Stimulated activated CD8-positive, alpha-beta memory T cell treated with anti-CD3 and anti-CD28 coated beads, Interleukin-4, amount 100 ng/mL, for 24 hours (primary cell): ENCODE data around the gene MGMT.
A peak's percentile ranks its signal among the peaks of the same experiment; 100 is the strongest.
"Not testable (repeated sequence)": the region's sequence is repeated elsewhere in the genome, so short reads cannot be mapped to it uniquely, and the experiment has no call there.

Source experiments
- DNase-seq: peaks from one replicate; pipeline ENCODE4 v3.0.0-alpha.2; 2020; ENCODE audit warnings: low read depth

MGMT gene

GRCh38 chr10:129466703-129467358 lies at the start of gene MGMT:
Gene MGMT (plus strand): TSS chr10:129467241.
- peak; percentile 99 for DNase-seq

DNA sequence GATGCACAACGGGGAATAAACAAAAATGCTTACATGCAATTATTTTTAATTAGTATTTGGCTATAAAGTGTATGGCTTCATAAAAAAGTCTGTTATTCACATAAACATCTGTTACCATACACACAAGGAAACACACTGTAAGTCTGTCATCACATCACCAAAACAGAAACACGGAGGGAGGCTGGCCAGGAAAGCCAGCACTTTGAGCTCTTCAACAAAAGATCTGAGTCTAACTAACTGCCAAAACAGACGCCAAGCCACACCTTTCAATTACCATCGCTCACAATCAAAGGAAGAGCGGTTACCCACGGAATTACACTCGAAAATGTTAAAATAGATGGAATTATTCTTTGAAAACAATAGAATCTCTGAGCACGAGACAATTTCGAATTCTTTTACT lies 49.2 kb upstream of the MGMT start:
- no peak for DNase-seq

GRCh38 chr10:129418496-129419225 lies 48.4 kb upstream of the MGMT start:
- DNase-seq: no peak

DNA sequence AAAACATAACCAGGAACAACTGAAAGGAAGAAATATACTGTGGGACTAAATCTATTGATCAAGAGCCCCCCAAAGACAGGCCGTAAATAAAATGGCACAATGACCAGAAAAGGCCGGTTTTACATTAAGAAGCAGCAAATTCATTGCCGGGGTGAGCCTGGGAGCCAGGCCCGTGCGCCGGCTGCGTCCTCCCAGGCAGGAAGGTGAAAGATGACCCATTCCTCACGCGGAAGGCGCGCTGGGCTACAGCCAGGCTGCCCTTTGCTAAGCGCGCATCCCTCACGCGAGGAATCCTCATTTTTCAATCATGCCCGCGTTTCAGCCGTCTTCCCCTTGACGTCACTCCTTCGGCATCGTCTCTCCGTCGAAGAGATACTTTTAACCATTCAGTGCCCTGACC lies 47.6 kb upstream of the MGMT start:
- DNase-seq: no peak

- DNase-seq: no peak
Measured at GRCh38 chr10:129421399-129422010, 45.5 kb upstream of the MGMT start.

DNA sequence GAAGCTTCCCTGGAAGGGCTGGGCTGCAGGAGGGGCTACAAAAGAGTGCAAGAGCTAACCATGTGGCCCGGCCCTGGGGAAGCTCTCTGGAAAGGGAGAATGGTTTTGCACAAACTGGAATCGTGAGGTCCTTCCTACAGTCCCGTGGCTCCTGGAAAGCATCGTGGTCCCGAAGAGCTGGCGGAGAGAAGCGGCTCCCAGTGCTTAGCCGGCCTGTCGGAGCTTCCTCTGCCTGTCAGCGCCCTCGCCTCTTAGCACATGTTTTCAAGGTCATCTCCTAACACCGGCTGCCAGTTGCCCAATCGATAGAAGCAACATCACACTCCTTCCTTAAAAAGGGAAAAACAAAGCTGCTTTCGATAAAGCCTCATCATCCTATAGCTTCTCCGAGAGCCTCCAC lies 42.1 kb upstream of the MGMT start:
- no peak for DNase-seq

GRCh38 chr10:129426606-129427005 lies 40.4 kb upstream of the MGMT start:
- DNase-seq: no peak

GRCh38 chr10:129433266-129433665 lies 33.8 kb upstream of the MGMT start:
- no peak for DNase-seq

DNA sequence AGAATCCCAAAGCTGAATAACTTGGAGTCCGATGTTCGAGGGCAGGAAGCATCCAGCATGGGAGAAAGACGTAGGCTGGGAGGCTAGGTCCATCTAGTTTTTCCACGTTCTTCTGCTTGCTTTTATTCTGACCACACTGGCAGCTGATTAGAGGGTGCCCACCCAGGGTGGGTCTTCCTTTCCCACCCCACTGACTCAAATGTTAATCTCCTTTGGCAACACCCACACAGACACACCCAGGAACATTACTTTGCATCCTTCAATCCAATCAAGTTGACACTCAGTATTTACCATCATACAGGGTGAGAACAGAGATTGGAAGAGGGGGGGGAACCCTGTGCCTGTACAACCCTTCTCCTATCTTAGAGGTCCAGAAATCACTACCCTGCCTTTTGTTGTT lies 31.3 kb upstream of the MGMT start:
- DNase-seq: not testable (repeated sequence)

DNA sequence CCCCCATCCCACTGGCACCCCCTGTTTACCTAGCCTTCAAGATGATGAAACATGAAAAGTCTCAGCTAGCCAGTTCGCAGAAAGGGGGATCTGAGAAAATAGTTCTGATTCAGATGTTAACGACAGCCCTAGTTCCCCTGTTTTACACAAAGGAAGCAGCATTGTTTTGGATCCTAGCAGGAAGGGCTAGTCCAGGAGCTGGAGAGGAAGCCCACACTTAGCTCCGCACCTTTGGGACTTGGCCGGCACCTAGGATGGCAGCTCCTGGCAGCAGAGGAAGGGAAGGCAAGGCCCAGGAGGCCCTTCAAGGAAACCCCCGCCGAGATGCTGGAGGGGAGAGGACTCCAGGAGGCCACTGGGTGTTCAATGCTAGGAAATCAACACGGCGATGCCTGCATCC lies 29.0 kb upstream of the MGMT start:
- DNase-seq: no peak

DNA sequence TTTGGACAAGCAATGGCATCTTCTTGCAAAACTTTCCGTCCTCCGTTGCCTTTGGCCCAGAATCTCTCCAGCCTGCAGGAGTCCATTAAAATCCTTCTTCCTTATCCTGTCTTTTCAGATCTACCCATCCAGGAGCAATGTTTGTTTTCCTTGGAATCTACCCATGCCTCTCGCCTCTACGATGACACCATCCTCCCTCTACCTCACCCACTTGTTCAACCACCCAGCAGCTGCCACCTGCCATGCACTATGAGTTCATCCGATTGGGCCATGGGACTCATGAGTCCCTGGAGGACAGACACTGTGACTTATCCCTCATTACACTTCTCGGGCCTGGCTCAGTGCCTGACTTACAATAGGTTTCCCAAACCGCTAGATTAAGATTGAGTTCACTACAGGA lies 26.8 kb upstream of the MGMT start:
- no peak for DNase-seq

DNA sequence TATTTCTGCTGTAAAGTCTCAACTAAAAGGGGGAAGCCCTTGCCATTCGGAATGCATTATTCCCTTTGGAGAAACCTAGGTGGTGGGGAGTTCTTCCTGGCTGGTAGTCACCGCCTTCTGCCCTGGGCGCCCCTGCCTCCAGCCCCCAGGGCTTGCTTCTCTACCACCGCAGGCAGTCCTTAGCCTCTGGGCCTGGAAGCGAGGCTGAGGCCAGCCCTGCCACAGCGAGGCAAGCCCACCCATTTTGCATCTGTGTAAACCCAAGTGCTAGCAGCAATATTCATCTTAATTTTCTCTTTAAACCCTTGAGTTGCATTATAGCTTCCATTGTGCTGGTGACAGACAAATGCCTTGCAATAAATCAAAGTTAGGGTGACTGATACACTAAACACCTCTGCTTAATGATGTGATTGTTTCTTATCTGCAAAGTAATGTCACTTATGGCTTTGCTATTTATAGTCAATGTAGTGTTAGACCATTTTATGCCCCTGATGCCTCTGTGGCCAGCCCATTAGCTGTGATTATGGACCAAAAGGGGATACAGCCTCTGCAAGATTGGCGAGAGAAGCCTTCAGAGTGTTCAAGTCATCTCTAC lies 26.2 kb upstream of the MGMT start:
- no peak for DNase-seq

GRCh38 chr10:129441372-129442009 lies 25.6 kb upstream of the MGMT start:
- DNase-seq: no peak

DNA sequence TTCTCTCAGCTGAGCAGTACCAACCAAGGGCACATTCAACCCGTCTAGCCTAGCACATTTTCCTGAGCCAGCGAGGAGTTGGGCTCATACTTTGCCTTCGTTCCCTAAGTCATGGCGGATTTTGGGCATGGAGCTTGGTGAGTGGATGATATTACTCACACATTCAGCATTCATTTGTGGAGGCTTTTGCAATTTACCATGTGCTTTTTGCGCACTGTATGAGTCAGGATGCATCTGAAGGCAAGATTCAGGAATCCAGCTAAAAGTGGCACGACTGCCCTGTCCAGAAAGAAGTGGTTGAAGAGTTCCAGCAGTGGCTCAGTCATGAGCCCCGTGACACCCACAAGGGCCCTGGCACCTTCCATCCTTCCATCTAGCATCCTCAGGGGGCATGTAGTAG lies 24.2 kb upstream of the MGMT start:
- no peak for DNase-seq

- no peak for DNase-seq
Measured at GRCh38 chr10:129444359-129444758, 22.7 kb upstream of the MGMT start.

- DNase-seq: no peak
Measured at GRCh38 chr10:129445436-129446182, 21.4 kb upstream of the MGMT start.

GRCh38 chr10:129446183-129446581 lies 20.9 kb upstream of the MGMT start:
- DNase-seq: no peak

GRCh38 chr10:129447486-129447885 lies 19.6 kb upstream of the MGMT start:
- no peak for DNase-seq

DNA sequence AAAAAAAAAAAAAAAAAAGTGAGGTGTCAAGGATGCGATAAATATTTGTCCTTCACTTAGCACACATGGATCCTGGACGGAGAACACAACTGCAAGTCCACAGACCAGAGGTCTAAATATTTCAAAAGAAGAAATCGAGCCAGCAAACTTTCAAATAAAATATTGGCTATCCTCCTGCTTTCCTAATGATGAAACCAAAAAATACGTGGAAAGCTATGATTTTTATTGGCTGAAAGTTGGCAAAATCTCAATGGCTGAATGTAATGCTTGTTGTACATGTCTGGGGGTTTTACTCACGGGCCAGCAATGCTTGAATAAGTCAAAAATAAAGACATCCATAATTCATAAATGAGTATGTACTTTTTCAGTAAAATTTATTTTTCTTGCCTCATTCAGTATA lies 19.0 kb upstream of the MGMT start:
- DNase-seq: no peak

- DNase-seq: no peak
Measured at GRCh38 chr10:129448539-129448938, 18.5 kb upstream of the MGMT start.

DNA sequence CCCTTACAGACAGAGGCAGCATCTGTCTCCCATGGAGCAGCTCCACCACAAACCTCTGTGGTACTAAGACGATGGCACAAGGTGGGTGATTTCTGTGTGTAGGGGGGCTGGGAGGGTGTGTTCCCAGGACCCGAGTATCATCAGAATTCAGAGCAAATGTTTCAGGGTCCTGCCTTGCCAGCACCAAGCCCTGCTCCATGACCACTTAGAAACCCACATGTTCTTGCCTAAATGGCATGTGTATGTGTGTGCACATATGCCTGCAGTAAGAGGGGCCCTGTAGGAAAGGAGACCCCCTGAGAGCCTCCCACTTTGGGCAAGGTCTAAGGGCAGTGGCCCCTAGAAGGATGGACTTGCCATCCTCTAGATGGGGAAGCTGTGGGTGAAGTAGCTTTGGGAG lies 17.1 kb upstream of the MGMT start:
- no peak for DNase-seq

- no peak for DNase-seq
Measured at GRCh38 chr10:129450391-129450790, 16.6 kb upstream of the MGMT start.
